C4-2B (cell line): ENCODE results near the gene TMEM35B.
"Not testable (repeated sequence)": the region's sequence is repeated elsewhere in the genome, so short reads cannot be mapped to it uniquely, and the experiment has no call there.

Experiments used
- ZFX ChIP-seq: fragments of 450-650 bp; IDR thresholded peaks from 2 replicates; pipeline ENCODE4 v1.6.1; 2017
- TF ChIP-seq, protein P1 (sequence below): fragments of 450-650 bp; conservative IDR thresholded peaks from 2 replicates; pipeline ENCODE4 v1.5.1; 2017; ENCODE audit warnings: mild to moderate bottlenecking

DNA sequence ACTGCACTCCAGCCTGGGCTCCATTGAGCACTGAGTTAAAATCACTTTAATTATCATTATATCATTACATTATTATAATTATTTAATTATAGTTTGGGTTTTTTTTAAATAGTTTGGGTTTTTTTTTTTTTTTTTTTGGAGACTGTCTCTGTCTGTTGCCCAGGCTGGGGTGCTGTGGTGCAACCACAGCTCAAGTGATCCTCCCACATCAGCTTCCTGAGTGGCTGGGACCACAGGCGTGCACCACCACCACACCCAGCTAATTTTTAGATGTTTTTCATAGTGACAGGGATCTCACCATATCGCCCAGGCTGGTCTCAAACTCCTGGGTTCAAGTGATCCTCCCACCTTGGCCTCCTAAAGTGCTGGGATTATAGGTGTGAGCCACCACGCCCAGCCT, 16.9 kb downstream of the TMEM35B start:
- TF ChIP-seq, protein P1, sequence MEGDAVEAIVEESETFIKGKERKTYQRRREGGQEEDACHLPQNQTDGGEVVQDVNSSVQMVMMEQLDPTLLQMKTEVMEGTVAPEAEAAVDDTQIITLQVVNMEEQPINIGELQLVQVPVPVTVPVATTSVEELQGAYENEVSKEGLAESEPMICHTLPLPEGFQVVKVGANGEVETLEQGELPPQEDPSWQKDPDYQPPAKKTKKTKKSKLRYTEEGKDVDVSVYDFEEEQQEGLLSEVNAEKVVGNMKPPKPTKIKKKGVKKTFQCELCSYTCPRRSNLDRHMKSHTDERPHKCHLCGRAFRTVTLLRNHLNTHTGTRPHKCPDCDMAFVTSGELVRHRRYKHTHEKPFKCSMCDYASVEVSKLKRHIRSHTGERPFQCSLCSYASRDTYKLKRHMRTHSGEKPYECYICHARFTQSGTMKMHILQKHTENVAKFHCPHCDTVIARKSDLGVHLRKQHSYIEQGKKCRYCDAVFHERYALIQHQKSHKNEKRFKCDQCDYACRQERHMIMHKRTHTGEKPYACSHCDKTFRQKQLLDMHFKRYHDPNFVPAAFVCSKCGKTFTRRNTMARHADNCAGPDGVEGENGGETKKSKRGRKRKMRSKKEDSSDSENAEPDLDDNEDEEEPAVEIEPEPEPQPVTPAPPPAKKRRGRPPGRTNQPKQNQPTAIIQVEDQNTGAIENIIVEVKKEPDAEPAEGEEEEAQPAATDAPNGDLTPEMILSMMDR, result not testable (repeated sequence)
- not testable (repeated sequence) for TF ChIP-seq ZFX
